ENCODE measurements around the gene SFXN5.

DNA sequence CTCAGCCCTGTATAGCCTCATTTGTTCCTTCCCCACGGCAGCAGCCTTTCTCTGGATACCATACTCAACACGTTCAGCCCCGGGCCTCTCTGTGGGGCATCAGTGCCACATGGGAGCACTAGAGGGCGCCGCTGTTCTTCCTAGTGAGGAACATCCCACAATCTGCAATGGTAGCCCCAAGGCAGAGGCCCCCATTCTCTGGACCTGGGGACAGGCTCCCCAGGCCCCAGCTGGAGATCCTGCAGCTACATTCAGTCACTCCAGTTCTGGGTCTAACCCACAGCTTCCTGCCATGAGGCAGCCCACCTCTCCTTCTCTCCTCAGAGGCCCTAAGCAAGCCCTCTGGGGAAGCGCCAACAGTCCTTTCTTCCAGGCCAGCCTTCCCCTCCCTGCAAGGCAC lies 14.2 kb upstream of the SFXN5 start:
- TF ChIP-seq SMC3 (IDR thresholded peaks at IDR 0.05; ENCODE audit: low read depth, low read length) (peak; percentile 96), RFX5 (IDR thresholded peaks at IDR 0.05; ENCODE audit: low read depth, low read length) (no peak), POLR2A (IDR thresholded peaks at IDR 0.05; ENCODE audit: low read depth, low read length) (0 out of 2 replicates have a peak, but pooled peaks have one; percentile 35)
- TF ChIP-seq, protein P1, sequence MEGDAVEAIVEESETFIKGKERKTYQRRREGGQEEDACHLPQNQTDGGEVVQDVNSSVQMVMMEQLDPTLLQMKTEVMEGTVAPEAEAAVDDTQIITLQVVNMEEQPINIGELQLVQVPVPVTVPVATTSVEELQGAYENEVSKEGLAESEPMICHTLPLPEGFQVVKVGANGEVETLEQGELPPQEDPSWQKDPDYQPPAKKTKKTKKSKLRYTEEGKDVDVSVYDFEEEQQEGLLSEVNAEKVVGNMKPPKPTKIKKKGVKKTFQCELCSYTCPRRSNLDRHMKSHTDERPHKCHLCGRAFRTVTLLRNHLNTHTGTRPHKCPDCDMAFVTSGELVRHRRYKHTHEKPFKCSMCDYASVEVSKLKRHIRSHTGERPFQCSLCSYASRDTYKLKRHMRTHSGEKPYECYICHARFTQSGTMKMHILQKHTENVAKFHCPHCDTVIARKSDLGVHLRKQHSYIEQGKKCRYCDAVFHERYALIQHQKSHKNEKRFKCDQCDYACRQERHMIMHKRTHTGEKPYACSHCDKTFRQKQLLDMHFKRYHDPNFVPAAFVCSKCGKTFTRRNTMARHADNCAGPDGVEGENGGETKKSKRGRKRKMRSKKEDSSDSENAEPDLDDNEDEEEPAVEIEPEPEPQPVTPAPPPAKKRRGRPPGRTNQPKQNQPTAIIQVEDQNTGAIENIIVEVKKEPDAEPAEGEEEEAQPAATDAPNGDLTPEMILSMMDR (conservative IDR thresholded peaks at IDR 0.05; ENCODE audit: low read depth, low read length), result peak; percentile 95

Measured in IMR-90 (cell line).